ENCODE measurements around the gene TTC34. TPM values are rescaled to one million over a fixed set of nuclear protein-coding genes. Genes with fewer than 3 reads are reported as not detected.

Gene TTC34
- total and polyA plus RNA-seq, 9 of the 15 experiments (the other 6 are each of a cell fraction or from before 2014, with no cell fraction given): 0.03 to 0.38 (median 0.05) TPM; not detected in 2

- H3K9me1 ChIP-seq (ENCODE audit: control insufficient read depth, insufficient read depth, low read length): no peaks in the 10 kb centered on the region
- H3K27ac ChIP-seq (ENCODE audit: extremely low read depth, low read depth, low read length): no peak overlapping the region
- BruUV-seq (replicated peaks): no TSS peak
- no peak overlapping the region for H3K9ac ChIP-seq (ENCODE audit: insufficient read depth in 1 of 2, low read depth in 2 of 2, low read length in 2 of 2)
- no peak overlapping the region for H3K4me2 ChIP-seq (ENCODE audit: insufficient read depth, low read length)
- intact Hi-C loops (cut with micrococcal nuclease) (no loop called here), in situ Hi-C loops (cut with MboI) (no loop called here)
- H3K4me3 ChIP-seq: no peak overlapping the region
- H3K4me1 ChIP-seq (replicated peaks in 1 of 2; ENCODE audit: control insufficient read depth in 2 of 2, insufficient read depth in 2 of 2, low read length in 2 of 2): no peaks in the 10 kb centered on the region; a peak in 1 of 5 replicates
- ChIA-PET POLR2A (no interaction called here), CTCF (ENCODE audit: low intra/inter-chr PET ratio) (no interaction called here)
- 6% methylated on average over 23 of the region's 23 CpGs for WGBS (ENCODE audit: insufficient coverage, low coverage, missing lambda C conversion rate)
- no peaks in the 10 kb centered on the region for H3K9me3 ChIP-seq (replicated peaks; ENCODE audit: control insufficient read depth, insufficient read depth, low read depth, low read length)
- H3K79me2 ChIP-seq (ENCODE audit: control insufficient read depth, insufficient read depth, low read length): no peaks in the 10 kb centered on the region
- H3K27me3 ChIP-seq (ENCODE audit: control insufficient read depth in 2 of 2, insufficient read depth in 2 of 2, low read length in 2 of 2): peaks cover 7 to 31% of the 10 kb centered on the region in 2 experiments; a peak in 3 of 5 replicates
- FAIRE-seq (no peak), ATAC-seq (no peak; the same call in 2 of the 3 replicates), DNase-seq (ENCODE audit: extremely low read depth in 1 of 4, low spot score in 3 of 4) (no peak)
- 0 out of 2 replicates have a peak, but pooled peaks cover 4% of the 10 kb centered on the region for H4K20me1 ChIP-seq (replicated peaks; ENCODE audit: control insufficient read depth, insufficient read depth, low read length)
- no peak overlapping the region for H2AFZ ChIP-seq (ENCODE audit: low read depth, low read length)
- H3K36me3 ChIP-seq (ENCODE audit: control insufficient read depth, insufficient read depth, low read length): no peaks in the 10 kb centered on the region
- no peak for TF ChIP-seq GATAD2A (IDR thresholded peaks at IDR 0.05)
- TF ChIP-seq ZBTB49 (CRISPR knock-in tag; IDR thresholded peaks at IDR 0.05; ENCODE audit: borderline replicate concordance): no peak
- TF ChIP-seq ZNF318 (IDR thresholded peaks at IDR 0.05; ENCODE audit: borderline replicate concordance in 1 of 2, low read depth in 1 of 2): no peak
- no peak for TF ChIP-seq ZNF316 (IDR thresholded peaks at IDR 0.05)
- no peak for TF ChIP-seq ZNF512 (tag; IDR thresholded peaks at IDR 0.05)
Measured at GRCh38 chr1:2847086-2847985, 45.8 kb upstream of the TTC34 start.
